HUES48 (cell line): ENCODE results near the gene MTLN.
"Not testable (repeated sequence)": the region's sequence is repeated elsewhere in the genome, so short reads cannot be mapped to it uniquely, and the experiment has no call there.

Experiments used
- H3K27ac ChIP-seq: one replicate; pipeline ENCODE4 v1.7.0; 2013; ENCODE audit warnings: low read depth, low read length, inconsistent platforms
- H3K27me3 ChIP-seq: 2 replicates; pipeline ENCODE4 v1.6.1; 2013; ENCODE audit warnings: mild to moderate bottlenecking, low read length; ENCODE audit not compliant: control insufficient read depth, insufficient read depth
- H3K36me3 ChIP-seq: 2 replicates; pipeline ENCODE4 v1.6.1; 2013; ENCODE audit warnings: low read length; ENCODE audit not compliant: control insufficient read depth, insufficient read depth
- H3K4me1 ChIP-seq: 2 replicates; pipeline ENCODE4 v1.6.1; 2013; ENCODE audit warnings: mild to moderate bottlenecking, low read length; ENCODE audit not compliant: control insufficient read depth, insufficient read depth
- H3K4me3 ChIP-seq: 2 replicates; pipeline ENCODE4 v1.5.1; 2013; ENCODE audit warnings: mild to moderate bottlenecking, low read depth, low read length
- H3K9ac ChIP-seq: 2 replicates; pipeline ENCODE4 v1.6.1; 2013; ENCODE audit warnings: mild to moderate bottlenecking, low read depth, low read length, moderate library complexity
- H3K9me3 ChIP-seq: 2 replicates; pipeline ENCODE4 v1.6.1; 2013; ENCODE audit warnings: low read length; ENCODE audit not compliant: control insufficient read depth, insufficient read depth

The MTLN gene

DNA sequence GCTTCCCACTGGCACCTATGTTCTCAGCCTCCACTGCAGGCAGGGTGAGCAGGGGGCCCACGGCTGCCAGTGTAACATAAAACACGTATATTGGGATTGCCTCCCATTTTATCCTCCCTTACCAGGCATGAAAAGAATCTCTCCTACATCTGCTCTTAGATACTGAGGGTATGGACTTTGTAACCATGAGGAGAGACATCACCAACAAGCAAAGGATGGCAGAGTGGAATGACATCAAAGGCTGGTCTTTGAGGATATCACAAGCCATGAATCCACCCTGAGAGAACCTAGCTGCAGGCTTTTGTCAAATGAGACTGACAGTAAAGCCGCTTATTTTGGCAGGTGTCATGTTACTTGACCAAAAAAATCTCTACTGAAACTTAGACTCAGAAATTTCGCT lies 14.9 kb downstream of the MTLN start:
- Histone ChIP-seq H3K27ac (no peak overlapping the region), H3K9ac (no peak overlapping the region), H3K36me3 (no peaks in the 10 kb centered on the region), H3K27me3 (no peaks in the 10 kb centered on the region), H3K9me3 (no peaks in the 10 kb centered on the region), H3K4me1 (no peaks in the 10 kb centered on the region), H3K4me3 (no peak overlapping the region)

DNA sequence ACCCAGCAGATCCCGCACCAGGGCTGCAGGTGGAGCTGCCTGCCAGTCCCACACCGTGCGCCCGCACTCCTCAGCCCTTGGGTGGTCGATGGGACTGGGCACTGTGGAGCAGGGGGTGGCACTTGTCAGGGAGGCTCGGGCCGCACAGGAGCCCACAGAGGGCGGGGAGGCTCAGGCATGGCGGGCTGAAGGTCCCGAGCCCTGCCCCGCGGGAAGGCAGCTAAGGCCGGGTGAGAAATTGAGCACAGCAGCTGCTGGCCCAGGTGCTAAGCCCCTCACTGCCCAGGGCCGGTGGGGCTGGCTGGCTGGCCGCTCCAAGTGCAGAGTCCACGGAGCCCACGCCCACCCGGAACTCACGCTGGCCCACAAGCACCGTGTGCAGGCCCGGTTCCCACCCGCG lies 22.2 kb downstream of the MTLN start:
- not testable (repeated sequence) for H3K9ac ChIP-seq, H3K27ac ChIP-seq, H3K36me3 ChIP-seq, H3K4me1 ChIP-seq, H3K27me3 ChIP-seq, H3K4me3 ChIP-seq, H3K9me3 ChIP-seq

DNA sequence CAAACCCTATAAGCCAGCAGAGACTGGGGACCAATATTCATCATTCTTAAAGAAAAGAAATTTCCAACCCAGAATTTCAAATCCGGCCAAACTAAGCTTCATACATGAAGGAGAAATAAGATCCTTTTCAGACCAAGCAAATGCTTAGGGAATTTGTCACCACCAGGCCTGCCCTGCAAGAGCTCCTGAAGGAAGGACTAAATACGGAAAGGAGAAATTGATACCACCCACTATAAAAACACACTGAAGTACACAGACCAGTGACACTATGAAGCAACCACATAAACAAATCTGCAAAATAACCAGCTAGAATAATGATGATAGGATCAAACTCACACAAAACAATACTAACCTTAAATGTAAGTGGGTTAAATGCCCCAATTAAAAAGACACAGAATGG lies 29.9 kb downstream of the MTLN start:
- Histone ChIP-seq H3K9ac (no peak overlapping the region), H3K27me3 (no peaks in the 10 kb centered on the region), H3K4me3 (no peak overlapping the region), H3K4me1 (no peaks in the 10 kb centered on the region), H3K9me3 (peaks cover 19% of the 10 kb centered on the region; the same call in 1 of the 2 replicates), H3K36me3 (no peaks in the 10 kb centered on the region), H3K27ac (no peak overlapping the region)

DNA sequence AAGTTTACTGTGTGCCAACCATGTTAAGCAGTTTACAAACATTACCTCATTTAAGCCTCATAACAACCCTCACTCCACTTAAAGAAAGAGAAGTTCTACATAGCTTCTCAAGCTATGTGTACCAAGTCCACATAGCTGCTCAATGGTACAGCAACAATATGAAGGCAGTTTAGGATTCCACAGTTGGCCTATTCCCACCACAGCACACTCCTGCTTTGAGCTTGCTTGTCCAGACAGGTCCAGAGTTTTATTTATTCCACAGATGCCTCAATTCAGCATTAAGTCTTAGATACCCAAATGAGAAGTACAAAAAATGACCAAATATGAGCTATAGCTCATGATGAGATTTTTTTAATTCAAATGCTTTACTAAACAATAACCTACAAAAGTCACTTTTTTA lies 32.3 kb downstream of the MTLN start:
- H3K27ac ChIP-seq, result no peak overlapping the region
- H3K27me3 ChIP-seq, result no peaks in the 10 kb centered on the region
- H3K9me3 ChIP-seq, result peaks cover 19% of the 10 kb centered on the region; the same call in 1 of the 2 replicates
- no peak overlapping the region for H3K4me3 ChIP-seq
- no peak overlapping the region for H3K9ac ChIP-seq
- no peaks in the 10 kb centered on the region for H3K36me3 ChIP-seq
- H3K4me1 ChIP-seq, result no peaks in the 10 kb centered on the region

DNA sequence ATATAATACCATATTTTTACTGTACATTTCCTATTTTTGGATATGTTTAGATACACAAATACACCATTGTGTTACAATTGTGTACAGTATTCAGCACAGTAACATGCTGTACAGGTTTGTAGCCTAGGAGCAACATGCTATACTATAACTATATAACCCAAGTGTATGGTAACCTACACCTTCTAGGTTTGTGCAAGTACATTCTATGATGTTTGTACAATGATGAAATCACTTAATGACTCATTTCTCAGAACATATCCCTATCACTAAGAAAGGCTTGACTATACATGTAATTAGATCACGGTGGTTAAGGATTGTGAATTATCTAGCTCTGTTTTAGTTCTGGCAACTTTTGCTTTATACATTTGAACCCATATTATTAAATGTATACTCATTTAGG lies 38.8 kb downstream of the MTLN start:
- H3K9ac ChIP-seq, result no peak overlapping the region
- no peaks in the 10 kb centered on the region for H3K36me3 ChIP-seq
- H3K4me3 ChIP-seq, result no peak overlapping the region
- no peak overlapping the region for H3K27ac ChIP-seq
- H3K27me3 ChIP-seq, result no peaks in the 10 kb centered on the region
- no peaks in the 10 kb centered on the region for H3K4me1 ChIP-seq
- no peaks in the 10 kb centered on the region for H3K9me3 ChIP-seq

DNA sequence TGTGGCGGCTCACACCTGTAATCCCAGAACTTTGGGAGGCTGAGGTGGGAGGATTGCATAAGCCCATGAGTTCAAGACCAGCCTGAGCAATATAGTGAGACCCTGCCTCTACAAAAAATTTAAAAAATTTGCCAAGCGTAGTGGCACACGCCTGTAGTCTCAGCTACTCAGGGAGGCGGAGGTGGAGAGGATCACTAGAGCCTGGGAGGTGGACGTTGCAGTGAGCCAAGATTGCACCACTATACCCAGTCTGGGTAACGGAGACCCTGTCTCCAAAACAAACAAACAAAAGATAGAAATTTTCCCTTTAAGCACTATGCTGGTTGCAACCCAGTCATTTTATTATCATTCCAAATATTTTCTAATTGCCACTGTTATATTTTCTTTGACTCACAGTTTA lies 39.8 kb downstream of the MTLN start:
- H3K9me3 ChIP-seq, result no peaks in the 10 kb centered on the region
- no peak overlapping the region for H3K9ac ChIP-seq
- peaks cover 10% of the 10 kb centered on the region for H3K4me1 ChIP-seq
- no peaks in the 10 kb centered on the region for H3K36me3 ChIP-seq
- no peak overlapping the region for H3K4me3 ChIP-seq
- no peaks in the 10 kb centered on the region for H3K27me3 ChIP-seq
- no peak overlapping the region for H3K27ac ChIP-seq

DNA sequence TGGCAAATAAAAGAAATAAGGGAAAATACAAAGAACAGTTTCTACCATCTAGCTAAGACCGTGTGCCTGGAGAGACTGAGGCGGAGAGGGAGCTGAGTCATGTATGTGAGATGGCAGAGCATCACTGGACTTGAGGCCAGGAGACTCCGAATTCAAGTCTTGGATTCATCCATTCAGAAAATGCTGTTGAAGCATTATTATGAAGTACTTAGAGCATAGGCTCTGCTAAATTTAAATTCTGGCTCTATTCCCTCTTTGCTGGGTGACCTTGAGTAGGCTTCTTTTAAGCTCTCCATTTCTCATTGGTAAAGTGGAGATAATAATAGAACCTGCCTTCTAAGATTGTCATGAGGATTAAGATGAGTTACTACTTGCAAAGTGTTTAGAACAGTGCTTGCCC lies 42.2 kb downstream of the MTLN start:
- peaks cover 25% of the 10 kb centered on the region for H3K4me1 ChIP-seq
- H3K4me3 ChIP-seq, result no peak overlapping the region
- no peaks in the 10 kb centered on the region for H3K27me3 ChIP-seq
- H3K9me3 ChIP-seq, result no peaks in the 10 kb centered on the region
- H3K36me3 ChIP-seq, result no peaks in the 10 kb centered on the region
- no peak overlapping the region for H3K9ac ChIP-seq
- no peak overlapping the region for H3K27ac ChIP-seq

DNA sequence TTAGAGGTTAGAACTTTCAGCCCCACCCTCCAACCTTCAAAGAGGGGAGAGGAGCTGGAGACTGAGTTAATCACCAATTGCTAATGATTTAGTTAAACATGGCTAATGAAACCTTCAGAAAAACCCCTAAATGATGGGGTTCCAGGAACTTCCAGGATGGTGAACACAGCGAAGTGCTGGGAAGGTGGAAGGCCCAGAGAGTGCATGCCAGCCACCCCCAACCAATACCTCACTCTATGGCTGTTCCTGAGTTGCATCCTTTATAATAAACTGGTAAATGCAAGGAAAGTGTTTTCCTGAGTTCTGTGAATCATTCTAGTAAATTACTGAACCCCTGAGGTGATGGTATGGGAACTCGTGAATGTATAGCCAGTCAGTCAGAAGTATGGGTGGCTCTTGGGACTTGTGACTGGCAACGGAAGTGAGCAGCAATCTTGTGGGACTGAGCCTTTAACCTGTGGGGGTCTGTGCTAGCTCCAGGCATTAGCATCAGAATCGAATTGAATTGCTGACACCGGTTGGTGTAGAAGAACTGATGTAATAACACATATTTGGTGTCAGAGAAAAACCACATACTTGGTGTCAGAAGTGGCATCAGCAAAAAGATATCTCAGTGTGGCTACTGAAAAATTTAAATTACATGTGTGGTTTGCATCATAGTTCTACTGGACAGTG lies 44.9 kb downstream of the MTLN start:
- H3K27ac ChIP-seq, result peak overlapping the region; percentile 54
- no peak overlapping the region for H3K9ac ChIP-seq
- peak overlapping the region; percentile 20; the same call in 1 of the 2 replicates for H3K4me3 ChIP-seq
- peaks cover 25% of the 10 kb centered on the region for H3K4me1 ChIP-seq
- no peaks in the 10 kb centered on the region for H3K36me3 ChIP-seq
- H3K27me3 ChIP-seq, result no peaks in the 10 kb centered on the region
- H3K9me3 ChIP-seq, result no peaks in the 10 kb centered on the region

DNA sequence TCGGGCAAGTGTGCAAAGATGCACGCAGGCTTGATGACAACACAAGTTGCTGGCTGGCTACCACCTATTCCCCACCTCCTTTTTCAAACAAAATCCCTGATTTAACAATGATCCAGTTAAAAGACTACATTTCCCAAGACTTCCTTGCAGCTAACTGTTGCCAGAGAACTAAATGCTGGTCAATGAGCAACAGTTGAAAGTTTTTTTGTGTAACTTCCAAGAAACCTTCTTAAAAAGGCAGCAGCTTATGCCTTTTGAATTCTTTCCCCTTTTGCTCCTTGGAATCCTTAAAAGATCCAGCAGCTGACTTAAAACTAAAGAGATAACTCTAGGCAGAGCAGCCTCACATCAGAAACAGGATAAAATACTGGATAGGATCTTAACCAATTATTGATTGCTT lies 46.1 kb downstream of the MTLN start:
- no peaks in the 10 kb centered on the region for H3K36me3 ChIP-seq

More for the DNA sequence above, 46.1 kb downstream of the MTLN start:
- H3K9me3 ChIP-seq, result no peaks in the 10 kb centered on the region
- no peaks in the 10 kb centered on the region for H3K27me3 ChIP-seq
- peak overlapping the region; percentile 9 for H3K27ac ChIP-seq
- peaks cover 25% of the 10 kb centered on the region for H3K4me1 ChIP-seq
- no peak overlapping the region for H3K4me3 ChIP-seq
- no peak overlapping the region for H3K9ac ChIP-seq
